NCI-H2029 treated with DMSO at 0.1 percent for 48 hours (cell line): ENCODE measurements around the gene FAM204A.

ENCODE experiments used
- DNase-seq: peaks from one replicate; lab custom pipeline; 2025; lab: John Stamatoyannopoulos, UW

The FAM204A gene

DNA sequence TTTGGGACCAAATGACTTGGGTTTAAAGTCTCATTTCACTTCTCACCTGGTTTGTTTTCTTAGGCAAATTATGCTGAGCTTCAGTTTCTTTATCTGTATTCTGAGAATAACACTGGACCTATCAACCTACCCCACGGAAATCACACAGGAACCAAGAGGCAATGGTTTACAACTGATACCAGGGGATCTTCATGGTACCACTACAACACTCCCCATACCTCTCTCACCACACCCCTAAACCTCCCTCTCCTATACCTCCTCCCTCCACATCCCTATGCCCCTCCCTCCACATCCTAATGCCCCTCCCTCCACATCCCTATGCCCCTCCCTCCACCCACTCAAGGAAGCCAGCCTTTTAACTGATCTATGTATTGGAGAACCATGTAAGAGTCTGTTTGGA, 9.9 kb downstream of the FAM204A start:
- DNase-seq: no peak

GRCh38 chr10:118330295-118331076, 11.6 kb downstream of the FAM204A start:
- DNase-seq: no peak

DNA sequence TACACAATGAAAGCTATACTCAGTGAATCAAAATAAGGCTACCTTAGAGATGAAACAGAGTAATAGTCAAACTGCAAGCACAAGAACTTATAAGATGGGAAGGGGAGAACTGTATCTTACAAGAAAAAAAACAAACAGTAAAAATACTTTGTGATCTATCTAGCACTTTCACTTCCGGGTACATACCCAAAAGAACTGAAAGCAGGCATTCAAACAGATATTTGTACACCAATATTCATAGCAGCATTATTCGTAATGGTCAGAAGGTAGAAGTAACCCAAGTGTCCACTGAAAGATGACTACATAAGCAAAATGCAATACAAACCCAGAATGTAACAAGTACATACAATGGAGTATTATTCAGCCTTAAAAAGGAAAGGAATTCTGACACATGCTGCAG, 18.0 kb downstream of the FAM204A start:
- no peak for DNase-seq

DNA sequence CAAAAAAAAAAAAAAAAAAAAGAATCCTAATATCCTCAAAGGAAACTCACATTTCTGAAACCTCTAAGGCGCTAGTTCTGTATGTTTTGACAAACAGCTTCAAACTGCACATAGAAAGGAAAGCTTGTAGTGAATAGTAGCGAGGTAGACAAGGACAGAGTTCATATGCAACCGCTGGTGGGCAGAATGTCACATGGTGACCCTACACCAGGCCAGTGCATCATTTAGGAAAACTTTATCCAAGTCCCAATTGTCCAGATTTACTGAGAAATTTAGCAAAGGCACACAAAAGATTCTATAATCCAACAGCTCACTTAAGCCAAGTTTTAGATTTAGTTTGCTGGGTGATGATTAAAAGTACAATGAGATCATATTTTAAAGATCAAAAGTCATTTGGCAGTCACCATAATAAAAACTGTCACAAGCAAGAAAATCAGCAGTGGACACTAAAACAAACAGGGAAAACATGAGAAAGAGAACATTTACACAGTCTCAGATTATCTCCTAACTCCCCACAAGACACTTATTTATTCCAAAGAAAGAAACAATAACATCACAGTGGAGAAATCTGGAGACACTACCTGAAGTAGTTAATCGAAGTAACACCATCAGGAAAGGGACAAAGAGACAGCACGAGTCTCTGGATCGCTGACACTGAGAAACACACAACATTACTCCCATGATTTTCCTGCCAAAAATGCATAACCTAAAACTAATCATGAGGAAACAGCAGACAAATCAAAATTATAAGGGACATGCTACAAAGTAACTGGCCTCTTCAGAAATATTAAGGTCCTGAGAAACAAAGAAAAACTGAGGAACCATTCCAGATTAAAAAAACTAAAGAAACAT, 20.2 kb downstream of the FAM204A start:
- DNase-seq: no peak

DNA sequence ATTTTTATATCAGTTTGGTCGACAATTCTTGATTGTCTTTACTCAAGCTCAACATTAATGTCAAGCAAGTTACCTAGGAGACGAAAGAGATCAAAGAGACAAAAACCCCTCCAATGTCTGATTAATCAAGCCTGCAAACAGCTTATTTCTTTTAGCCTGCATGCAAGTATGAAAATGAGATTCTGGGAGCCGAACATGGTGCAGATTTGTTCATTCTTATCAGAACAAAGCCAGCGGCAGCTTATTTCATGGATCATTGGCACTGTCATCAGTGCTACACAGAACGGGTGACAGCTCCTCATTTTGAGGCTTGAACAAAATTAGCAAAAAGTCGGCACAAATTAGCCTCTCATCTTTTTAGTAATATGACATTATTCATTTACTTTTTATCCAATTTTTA, 26.5 kb downstream of the FAM204A start:
- no peak for DNase-seq

DNA sequence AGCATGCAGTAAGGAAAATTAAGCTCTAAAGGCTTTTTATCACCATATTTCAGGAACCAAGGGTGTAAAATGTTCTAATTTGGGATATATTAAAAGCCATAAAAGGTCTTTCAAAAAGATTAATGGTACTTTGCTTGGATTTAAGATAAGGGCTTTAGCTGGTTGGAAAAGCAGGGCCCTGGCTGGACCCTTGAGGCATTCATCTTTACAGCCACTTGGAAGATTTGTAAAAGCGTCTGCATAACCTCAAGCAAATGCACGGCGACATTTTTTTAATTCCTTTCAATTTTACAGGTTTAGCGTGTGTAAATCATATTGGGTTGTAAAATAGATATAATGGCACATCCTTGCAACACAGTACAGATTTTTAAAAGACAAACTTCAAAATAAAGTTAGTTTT, 27.2 kb downstream of the FAM204A start:
- DNase-seq: no peak

DNA sequence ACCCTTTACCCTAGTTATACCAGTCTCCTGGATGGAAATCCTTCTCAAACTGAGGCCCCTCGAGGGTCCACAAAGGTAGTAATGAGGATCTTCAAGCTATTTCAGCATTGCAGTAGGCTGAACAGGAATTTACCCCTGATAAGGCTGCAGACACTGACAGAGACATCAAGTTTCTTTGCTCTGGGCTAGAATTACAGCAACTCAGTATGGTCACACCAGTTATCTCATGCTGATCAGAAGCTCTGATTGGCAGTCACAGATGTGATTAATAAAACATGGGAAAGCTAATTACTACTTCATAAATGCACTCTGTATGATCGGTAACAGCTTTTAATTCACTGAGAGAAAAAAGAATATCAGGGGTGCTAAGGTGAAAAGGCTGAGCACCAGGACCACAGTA, 30.6 kb downstream of the FAM204A start:
- no peak for DNase-seq

DNA sequence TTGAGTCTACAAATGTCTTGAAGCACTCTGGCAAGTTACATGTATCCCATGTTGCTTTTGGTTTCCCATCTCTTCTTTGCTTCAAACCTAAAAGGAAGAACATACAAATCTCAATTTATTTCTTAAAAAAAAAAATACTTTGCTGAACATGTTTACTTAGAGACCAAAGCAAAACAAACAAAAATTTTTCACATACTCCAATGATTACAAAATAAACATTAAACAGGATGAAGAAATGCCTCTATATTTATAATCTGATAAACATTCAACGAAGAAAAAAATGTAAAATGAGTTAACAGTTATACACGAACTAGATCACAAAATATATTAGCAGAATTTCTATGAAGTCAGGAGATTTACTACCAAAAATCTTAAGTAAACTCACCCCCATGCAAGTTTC, 31.3 kb downstream of the FAM204A start:
- DNase-seq: no peak

DNA sequence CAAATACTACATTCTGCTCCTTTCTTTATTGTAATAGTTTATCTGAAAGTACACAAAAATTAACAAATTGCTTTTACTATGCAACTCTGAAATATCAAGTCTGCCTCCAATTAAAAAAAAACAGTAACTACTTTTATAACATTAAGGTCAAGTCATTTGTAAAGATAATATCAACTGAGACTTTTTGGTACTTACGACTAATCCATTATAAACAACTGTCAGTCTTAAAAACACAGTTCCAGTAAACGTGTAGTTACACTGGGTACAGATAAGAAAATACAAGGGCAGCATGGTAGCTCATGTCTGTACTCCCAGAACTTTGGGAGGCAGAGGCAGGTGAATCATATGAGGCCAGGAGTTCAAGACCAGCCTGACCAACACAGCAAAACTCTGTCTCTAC, 32.2 kb downstream of the FAM204A start:
- no peak for DNase-seq

- DNase-seq: no peak
These were observed 33.5 kb downstream of the FAM204A start for GRCh38 chr10:118308664-118309063.

DNA sequence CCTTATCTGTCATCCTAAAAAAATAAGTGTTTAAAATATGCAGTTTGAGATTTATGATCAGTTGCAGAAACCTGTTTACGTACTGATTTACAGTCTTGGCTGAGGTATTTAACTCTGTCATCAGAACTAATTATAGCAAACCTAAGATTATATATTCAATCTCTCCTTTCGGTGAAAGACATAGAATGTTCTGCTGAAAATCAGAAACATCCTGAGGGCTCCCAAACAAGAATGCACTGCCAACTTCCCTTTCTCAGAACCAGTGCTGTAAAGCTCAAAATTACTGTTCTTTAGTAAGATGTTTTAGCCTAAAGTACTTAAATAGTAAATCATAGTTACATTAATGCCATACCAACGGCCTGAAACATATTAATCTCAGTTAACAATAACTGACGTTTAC, 34.3 kb downstream of the FAM204A start:
- DNase-seq: no peak

DNA sequence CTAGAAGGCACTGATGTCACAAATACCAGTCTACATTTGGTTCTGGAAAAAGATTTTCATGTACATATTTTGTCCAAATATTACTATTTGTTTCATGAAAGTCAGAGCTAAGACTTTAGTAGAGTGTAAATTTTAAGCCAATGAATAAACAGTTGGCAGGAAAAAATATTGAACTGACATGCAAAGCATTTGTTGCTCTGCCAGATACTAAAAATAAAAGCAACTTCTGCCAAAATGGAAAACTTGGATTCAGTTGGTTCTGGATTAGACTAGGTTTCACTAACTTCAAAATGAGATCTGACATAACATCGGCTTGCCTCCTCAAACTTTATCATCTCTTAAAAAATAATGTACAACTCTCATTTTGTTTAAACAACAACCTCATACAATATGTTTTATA, 34.9 kb downstream of the FAM204A start:
- DNase-seq: no peak

GRCh38 chr10:118305730-118306129, 36.4 kb downstream of the FAM204A start:
- DNase-seq: no peak

GRCh38 chr10:118304521-118304920, 37.6 kb downstream of the FAM204A start:
- no peak for DNase-seq

- no peak for DNase-seq
These were observed 40.9 kb downstream of the FAM204A start for GRCh38 chr10:118301211-118301610.

DNA sequence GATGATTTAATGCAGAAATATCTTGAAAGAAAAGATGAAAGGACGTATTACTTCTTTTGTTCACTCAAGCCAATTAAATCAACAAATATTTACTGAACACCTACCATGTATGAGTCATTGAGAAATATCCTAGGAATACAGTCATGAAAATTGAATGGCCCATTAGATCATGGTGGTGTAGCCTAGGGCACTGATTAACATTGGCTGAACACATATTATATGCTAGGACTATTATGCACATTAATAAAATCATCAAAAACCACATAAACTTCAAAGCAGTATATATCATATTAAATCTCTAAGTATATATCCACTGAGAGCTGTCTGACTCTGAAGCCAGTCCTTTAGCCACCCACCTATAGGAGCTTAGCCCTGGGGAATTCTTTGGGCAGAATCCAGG, 41.8 kb downstream of the FAM204A start:
- no peak for DNase-seq

DNA sequence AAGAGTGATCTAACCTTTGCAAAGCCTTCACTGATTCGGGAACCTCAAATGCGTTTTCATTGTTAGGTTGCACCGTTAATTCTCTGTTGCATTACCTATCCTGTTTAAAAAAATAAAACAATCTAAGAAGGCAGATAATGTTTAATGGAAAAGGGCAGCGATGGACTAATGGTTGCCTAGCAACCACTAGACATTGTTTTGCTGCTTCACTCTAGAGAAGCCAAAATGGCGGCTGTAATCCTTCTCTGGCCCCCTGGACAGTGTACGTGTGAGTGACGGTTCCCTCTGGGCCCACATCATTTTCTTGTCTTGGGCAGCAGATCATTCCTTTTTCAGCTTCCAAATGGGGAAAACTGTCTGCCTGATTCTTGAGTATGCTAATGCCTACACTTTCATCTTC, 43.3 kb downstream of the FAM204A start:
- no peak for DNase-seq

- no peak for DNase-seq
These were observed 51.0 kb downstream of the FAM204A start for GRCh38 chr10:118291122-118291521.

GRCh38 chr10:118290471-118290995, 51.6 kb downstream of the FAM204A start:
- DNase-seq: no peak

- DNase-seq: no peak
These were observed 54.9 kb downstream of the FAM204A start for GRCh38 chr10:118287076-118287806.

GRCh38 chr10:118286051-118286838, 55.9 kb downstream of the FAM204A start:
- no peak for DNase-seq

DNA sequence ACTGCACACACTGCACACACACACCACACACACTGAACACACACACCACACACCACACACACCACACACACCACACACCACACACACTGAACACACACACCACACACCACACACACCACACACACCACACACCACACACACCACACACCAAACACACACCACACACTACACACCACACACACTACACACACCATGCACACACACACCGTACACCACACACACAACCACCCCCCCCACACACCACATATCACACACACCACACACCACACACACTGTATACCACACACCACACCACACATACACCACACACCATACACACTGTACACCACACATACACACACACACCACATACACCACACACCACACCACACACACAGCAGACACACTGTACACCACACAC, 59.5 kb downstream of the FAM204A start:
- DNase-seq: no peak
